ENCODE measurements around the gene COG5.

GRCh38 chr7:107190090-107190489 lies 373.6 kb downstream of the COG5 start:
- TF ChIP-seq, protein P1, sequence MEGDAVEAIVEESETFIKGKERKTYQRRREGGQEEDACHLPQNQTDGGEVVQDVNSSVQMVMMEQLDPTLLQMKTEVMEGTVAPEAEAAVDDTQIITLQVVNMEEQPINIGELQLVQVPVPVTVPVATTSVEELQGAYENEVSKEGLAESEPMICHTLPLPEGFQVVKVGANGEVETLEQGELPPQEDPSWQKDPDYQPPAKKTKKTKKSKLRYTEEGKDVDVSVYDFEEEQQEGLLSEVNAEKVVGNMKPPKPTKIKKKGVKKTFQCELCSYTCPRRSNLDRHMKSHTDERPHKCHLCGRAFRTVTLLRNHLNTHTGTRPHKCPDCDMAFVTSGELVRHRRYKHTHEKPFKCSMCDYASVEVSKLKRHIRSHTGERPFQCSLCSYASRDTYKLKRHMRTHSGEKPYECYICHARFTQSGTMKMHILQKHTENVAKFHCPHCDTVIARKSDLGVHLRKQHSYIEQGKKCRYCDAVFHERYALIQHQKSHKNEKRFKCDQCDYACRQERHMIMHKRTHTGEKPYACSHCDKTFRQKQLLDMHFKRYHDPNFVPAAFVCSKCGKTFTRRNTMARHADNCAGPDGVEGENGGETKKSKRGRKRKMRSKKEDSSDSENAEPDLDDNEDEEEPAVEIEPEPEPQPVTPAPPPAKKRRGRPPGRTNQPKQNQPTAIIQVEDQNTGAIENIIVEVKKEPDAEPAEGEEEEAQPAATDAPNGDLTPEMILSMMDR (IDR thresholded peaks at IDR 0.05; ENCODE audit: insufficient read depth, low read length), result no peak
- TF ChIP-seq REST (IDR thresholded peaks at IDR 0.05; ENCODE audit: insufficient replicate concordance, low read depth) (no peak), POLR2AphosphoS5 (IDR thresholded peaks at IDR 0.05; ENCODE audit: low read depth) (no peak), GABPA (IDR thresholded peaks at IDR 0.05; ENCODE audit: low read depth) (no peak), SPI1 (IDR thresholded peaks at IDR 0.05; ENCODE audit: borderline replicate concordance, low read depth) (no peak)
